Stimulated activated CD4-positive, alpha-beta T cell treated with anti-CD3 and anti-CD28 coated beads, Interleukin-15, amount 100 ng/mL, for 24 hours (primary cell): ENCODE results near the gene MRPL53.

ENCODE experiments used
- DNase-seq: peaks from one replicate; pipeline ENCODE4 v3.0.0-alpha.2; 2020

MRPL53 gene

DNA sequence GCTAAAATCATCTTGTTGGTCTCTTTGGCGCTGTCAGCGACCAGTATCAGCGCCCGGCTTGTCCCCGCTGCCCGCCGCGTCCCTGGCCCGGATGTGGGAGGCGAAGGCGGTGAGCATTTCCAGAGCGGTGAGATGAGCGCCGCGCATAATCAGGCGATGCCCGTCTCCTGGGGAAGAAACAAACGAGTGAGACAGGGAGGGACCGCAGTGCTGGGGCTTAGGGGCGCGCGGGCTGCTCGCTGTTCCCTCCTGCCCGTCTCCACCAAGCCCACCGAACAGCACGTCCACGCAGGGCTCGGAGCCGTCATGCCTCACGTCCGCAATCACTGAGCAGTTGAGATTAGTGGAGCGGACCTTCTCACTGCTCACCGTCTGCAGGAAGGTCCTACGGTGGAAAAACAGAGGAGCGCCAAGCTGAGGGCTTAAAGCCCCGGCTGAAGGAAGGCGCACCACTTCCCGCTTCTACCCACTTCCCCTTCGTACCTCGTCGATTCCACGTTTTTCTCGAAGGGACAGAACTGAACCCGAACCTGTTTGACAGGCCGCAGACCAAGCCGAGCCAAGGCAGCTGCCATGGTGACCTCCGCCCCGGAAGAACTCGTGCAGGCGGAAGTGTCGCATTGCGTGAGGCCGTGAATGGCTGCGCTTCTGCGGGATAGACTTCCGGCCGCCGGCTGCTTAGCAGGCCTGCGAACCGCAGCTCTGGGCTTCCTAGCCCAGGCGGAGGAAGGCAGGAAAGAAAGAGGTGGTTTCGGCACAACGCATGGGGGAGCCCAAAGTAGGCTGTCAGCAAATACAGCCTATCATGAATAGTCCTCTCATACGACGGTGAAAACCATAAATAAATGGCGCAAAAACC is at the start of gene MRPL53:
MRPL53 (minus strand) TSS at position 595 of the 859 bp plus-strand sequence; CDS start at position 575, 20 bp downstream.
- DNase-seq = peak; percentile 97

DNA sequence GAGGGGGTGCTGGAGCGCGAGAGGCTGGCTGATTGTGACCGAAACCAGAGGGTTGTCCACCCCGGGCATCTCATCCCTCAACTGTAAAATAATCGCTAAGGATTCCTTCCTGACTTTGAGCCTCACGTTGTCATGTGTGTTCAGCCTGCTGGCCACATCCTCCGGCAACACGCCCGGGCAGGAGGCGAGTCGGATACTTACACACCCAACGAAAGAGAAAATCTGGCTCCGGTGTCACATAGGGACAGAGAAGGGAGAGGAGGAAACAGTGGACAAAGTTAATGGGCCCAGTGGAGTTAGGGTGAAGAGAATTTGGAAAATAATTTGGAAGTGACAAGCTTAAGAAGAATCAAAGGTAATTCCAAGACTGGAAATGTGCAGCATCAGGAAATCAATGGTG is 44.2 kb upstream of the MRPL53 start:
- DNase-seq = no peak

DNA sequence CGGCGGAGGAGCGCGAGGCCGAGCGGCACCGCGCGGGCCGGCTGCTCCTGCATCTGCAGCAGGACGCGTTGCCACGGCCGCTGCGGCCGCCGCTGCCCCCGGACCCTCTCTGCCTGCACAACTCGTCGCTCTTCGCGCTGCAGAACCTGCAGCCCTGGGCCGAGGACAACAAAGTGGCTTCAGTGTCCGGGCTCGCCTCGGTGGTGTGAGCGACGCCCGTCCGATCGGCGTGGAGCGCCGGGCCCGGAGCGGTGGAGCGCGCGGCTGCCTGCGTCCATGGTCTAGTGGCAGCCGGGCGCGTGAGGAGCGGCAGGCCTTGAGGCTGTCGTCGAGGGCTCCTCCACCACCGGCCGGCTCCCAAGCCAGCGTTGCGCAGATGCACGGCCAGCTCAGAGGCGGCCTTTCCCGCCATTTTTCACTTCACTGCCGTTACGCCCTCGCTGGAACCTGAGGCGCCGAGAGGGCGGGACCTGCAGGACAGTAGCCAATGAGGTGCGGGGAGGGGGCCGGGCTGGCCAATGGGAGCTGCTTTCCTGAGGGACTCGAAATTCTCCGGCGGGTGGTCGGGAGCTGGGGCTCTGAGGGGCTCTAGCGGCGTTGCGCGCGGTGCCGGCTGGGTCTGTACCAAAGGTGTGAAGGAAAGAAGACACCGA is 43.6 kb upstream of the MRPL53 start:
- DNase-seq = peak; percentile 84

DNA sequence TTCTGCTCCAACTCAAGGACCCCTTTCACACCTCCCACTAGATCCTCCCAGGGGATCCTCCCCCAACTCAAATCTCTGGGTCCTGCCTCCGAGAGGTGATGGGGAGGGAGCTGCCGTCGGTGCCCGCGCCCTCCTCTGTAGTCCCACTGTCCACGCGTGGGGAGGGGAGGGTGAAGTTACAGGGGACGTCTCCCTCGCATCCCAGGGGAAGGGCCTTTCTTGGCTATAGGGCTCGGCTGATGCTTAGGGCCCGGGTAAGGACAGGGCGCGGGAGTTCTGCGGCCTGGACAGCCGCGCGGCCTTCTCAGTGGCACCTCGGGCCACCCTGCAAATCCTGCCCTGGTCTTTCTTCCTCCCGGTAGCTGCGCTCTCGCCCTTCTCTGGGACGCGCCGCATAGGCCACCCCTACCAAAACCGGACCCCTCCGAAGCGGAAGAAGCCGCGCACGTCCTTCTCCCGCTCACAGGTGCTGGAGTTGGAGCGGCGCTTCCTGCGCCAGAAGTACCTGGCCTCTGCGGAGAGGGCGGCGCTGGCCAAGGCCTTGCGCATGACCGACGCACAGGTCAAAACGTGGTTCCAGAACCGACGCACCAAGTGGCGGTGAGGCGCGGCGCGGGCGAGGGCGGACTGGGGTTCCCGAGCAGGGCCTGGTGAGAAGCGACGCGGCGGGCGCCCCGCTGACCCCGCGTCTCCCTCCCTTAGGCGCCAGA is 42.9 kb upstream of the MRPL53 start:
- DNase-seq = peak; percentile 37

DNA sequence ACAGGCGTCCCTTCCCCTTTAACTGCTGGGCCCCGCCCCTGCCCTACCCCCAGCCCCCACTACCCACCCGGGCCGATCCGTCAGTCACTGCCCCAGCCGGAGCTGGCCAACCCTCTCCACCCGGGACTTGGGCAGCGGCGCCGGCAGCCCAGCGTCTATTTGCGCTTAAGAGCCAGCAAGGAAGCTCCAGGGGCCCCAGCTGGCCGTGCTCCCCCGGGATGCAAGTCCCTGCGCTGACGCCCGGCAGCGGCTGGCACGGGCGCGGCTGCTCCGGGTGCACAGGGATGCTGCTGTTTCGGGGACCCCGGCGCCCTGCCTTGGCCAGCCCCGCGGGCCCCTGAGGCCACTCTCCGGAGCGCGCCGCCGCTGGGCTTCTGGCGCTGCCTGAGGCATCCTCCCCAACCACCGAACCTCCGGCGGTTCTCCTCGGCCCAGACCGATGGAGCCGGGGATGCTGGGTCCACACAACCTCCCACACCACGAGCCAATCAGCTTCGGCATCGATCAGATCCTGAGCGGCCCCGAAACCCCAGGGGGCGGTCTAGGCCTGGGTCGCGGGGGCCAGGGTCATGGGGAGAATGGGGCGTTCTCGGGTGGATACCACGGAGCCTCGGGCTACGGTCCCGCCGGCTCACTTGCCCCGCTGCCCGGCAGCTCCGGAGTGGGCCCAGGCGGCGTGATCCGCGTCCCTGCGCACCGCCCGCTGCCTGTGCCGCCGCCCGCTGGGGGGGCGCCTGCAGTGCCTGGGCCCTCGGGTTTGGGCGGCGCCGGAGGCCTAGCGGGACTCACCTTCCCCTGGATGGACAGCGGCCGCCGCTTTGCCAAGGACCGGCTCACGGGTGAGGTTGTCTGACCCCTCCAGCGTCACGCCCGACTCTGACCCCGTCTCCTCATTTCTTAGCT is 42.1 kb upstream of the MRPL53 start, which contains the start of gene TLX2:
TLX2 (plus strand) TSS at position 83 of the 903 bp plus-strand sequence; CDS start at position 440, 357 bp downstream.
- peak; percentile 32 for DNase-seq

DNA sequence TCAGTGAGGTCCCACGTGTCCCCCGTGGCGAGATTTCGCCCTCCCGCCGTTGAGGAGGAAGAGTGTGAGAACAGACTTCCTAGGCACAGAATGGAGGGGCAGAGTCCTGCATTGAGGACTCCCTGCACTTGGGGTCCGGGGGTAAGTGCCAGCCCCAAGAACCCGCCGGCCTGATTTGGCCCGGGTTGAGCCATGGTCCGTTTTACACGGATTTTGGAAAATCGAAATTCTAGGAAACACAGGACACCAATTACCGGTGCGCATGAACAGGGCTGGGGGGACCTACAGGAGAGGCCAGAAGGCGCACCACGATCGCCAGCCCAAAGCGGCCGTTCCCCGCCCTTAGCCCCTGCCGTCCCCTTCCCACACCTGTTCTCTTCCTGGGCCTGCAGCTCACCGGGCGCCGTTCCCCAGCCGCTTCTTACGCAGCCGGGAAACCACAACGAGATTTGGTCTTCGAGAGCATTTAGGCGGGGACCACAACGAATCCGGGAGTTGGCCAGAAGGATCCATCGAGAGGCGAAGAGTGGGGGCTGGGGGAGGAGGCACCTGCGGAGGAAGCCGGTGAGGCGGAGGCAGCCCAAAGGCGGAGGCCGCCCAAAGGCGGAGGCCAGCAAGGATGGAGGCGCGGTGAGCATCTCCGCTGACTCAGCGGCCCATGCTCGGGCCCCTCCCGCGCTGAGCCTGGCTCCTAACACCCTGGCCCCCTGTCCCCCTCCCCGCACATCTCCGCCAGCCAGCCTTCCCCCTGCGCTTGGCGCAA is 41.3 kb upstream of the MRPL53 start:
- peak; percentile 50 for DNase-seq

DNA sequence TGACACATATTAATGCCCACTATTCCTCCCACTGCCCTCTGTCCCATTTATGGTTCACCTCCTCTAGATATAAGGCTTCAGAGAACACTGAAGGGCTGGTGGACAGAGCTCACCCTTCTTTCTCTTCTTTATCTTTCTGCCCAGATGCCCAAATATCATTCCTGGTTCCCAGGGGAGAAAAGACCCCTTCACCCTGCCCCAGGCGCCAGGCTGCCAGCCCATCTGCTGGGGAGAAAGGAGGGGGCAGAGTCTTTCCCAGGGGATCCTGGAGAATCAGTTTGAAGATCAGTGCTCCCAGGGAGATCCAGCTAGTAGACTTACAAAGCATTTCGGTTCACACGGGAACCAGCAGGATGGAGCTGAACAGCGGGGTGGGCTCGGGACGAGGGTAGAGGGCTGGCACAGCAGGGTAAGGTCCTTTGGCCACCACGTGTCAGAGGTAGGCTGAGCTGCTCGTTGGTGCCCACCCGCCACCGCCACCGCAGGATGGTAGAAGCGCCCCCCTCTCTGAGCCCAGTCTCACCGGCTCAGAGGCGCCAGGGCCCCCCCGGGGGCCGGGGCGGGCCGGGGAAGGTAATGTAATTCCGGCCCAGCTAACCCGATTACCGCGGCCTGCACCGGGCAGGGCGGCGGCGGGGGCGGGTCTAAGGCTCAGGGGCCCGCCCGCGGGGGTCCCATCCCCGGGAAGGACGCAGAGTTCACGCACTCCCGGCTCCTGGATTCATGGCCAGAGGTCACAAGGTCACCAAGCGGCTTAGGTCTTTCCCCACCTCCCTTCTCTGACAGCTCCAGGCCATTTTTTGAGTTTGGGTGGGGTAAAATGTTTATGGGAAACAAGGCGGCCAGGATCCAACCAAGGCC is 40.5 kb upstream of the MRPL53 start:
- no peak for DNase-seq

DNA sequence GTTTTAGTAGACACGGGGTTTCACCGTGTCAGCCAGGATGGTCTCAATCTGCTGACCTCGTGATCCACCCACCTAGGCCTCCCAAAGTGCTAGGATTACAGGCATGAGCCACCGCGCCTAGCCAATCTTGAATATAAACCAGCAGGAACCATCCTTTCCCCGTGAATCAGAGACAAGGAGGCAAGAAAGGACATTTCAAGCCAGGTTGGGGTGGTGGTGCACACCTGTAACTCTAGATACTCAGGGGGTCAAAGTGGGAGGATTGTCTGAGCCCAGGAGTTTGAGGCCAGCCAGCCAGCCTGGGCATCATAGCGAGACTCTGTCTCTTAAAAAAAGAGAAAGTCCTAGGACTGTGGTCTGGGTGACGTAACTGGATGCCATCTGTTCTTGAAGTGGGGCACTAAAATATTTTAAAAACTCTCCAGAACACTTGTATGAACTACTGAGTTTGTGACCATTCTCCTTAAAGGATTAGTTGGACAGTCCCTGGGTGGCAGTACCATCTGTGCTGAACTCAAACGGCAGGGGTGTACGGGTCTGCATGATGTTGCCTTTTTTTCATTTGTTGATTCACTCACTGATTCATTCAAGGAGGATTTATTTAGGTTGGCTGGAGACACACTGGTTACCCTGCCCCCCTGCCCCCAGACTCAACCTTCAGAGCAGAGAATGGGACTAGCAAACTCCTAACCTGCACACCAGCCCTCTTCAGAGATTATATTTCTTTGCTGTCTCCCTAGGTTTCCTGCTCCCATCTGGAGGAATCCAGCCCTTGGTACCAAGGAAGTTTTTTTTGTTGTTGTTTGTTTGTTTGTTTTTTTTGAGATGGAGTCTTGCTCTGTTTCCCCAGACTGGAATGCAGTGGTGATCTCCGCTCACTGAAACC is 38.9 kb upstream of the MRPL53 start:
- DNase-seq = no peak

DNA sequence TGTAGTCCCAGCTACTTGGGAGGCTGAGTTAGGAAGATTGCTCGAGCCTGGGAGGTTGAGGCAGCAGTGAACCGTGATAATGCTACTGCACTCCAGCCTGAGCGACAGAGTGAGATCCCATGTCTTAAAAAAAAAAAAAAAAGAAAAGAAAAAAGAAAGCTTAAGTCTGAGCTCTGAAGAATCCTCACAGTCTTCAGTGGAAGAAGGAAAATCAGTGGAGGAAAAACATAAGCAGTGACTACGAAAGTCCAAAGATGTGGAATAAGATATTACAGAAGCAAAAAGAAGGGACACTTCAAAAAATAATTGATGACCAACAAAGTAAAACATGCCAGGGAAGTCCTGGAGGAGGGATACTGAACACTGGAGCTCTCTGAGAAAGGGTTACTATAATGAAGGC is 37.8 kb upstream of the MRPL53 start:
- DNase-seq = no peak

DNA sequence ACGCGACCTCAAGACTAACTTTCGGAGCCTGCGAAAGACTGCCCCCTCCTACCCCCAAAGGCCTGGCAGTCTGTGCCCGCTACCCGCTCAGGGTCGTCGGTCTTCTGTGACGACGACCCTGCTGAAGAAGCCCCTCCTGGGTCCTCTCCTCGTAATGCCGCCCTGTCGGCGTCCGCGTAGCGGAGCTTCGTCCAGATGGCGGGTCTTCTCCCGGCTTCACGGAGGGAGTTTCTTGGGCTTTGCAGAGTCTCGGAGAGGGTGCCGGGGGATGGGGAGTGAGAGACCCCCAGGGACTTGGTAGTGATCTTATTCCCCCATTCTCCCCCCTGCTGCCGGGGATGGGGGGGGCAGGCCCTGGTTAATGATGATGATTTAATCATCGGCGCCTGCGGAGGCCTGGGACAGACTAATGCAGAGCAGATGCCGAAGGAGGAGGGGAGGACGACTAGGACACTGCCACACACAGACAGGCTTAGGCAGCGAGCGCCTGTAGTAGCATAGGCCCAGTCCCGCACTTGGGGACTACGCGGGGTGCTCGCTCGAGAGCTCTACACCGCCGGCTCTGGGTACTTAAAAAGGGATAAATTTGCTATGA is 35.5 kb upstream of the MRPL53 start:
- DNase-seq = peak; percentile 25

DNA sequence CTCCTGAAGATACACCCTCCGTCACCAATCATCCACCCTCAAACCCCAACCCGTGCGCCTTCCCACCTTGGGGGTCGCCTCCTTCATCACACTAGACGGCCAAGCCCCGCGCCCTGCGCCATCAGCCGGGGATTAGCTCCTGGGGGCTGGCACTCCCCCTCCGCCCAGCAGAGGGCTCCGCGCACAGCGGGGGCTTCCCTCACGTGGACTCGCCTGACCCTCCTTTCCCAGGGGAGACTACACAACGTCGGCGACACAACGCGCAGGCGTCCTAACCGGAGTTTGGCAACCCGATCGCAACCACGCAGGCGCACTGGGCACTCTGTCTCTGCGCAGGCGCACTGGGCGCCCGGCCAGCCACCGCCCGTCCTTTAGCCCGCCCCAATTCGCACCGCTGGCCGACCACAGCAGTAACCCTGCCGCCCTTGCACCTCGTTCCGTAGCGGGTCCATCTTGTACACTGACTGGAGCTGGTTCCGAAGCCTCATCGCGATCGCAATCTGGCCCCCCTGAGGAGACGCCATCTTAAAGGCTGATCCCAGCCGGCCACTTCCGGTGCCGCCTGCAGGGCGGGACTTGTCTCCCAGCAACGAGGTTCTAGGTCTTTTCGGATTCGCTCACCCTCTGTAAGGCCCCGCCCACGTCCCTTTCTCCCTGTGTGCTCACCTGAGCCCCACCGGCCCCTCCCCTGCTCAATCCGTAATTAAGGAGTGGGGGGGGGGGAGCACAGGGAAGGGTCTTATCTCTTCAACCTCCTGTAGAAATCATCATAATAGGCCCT is 34.9 kb upstream of the MRPL53 start, which contains the start of gene PCGF1:
PCGF1 (minus strand) TSS at position 551 of the 781 bp plus-strand sequence; CDS start at position 524, 27 bp downstream.
- peak; percentile 100 for DNase-seq

DNA sequence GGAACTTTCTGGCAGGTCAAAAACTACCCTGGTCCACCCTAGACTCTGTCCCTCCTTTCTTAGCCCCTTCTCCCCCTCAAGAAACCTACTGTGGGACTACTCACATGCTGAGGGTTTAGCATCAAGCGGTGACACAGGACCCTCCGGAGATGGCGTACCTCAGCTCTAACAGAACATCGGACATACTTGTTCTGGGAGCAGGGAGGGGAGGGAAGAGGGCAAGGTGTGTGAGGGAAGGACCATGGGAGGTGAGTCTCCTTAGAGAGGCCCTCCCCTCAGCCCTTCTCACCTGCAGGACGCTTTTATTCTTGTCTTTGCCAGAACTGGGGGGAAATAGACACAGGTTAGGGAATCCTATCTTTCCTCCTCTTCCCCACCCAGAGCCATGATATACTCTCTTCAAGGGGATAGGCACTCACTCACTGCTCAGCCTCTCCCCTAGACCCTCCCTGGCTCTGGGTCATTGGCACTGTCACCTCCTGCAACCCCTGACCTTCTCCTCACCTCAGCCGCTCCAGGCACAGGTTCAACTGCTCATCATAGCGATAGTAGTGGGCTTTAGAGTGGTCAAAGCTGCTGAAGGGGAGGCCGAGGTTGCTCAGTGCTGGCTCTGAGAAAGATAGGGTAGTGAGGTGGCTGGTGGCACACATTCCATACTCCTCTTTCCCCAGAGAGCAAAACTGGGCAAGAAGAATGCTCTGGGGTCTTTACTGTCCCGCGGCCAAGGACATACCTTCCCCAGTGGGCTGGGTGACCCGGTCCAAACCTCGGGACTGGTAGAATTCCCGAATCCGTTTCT is 33.2 kb upstream of the MRPL53 start:
- no peak for DNase-seq

DNA sequence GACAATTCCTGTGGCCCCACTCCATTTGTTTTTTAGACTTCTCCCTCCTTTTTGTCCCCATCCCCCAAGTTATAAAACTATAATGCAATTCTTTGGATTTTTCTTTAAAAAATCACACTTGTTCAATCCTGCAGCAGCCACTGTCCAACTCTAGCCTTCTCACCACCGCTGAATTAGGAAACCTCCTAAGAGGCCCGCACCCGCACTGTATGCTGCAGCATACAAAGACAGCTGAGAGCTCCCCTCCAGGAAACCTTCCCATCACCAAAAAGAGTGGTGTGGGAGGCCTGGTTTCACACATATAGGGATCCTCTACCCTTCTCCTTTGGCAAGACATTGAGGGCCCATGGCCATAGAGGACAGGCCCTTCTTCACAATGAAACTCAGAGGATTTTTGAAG is 32.1 kb upstream of the MRPL53 start:
- DNase-seq = no peak

DNA sequence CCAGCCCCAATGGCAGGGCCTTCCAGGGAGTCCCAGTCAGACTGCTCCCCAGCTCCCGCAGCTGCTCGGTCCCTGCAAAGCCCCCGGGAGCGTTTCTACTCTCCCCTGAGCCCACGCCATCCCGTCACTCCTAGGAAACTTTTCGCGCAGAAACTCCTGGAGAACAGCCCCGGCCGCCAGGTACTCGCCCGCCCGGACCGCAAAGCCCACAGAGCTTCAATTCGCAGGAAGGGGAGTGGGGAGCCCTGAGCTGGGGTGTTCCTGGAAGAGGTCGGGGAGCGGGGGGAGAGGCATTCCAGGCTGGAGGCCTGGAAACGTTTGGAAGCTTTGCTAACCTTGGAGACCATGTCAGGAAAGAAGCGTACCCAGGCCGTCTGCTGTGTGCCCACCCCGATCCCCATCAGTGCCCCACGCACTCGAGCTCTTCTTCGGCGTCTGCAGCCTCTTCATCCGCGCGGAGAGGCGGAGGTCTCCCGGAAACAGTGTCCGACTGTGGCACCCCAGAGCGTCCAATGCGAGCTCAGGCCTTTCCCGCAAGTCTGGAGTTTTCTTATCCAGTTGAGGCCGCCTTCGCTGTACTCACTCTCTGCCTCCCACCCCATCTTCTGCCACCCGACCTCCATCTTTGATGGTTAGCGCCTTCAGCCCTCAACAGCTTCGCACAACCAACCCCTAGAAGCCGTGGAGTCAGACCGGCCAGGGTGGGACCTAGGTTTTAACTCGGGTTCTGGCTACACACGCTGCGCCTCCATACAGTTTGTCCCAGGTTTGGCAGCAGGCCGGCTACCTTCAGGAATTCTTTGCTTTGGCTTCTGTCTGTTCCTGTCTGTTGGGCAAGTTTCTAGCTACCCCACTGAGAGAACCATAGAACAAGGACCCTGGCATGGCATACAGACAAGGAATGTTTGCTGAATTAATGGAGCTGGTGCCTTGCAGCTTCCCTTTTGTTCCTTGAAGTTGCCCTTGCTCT is 31.3 kb upstream of the MRPL53 start:
- no peak for DNase-seq

DNA sequence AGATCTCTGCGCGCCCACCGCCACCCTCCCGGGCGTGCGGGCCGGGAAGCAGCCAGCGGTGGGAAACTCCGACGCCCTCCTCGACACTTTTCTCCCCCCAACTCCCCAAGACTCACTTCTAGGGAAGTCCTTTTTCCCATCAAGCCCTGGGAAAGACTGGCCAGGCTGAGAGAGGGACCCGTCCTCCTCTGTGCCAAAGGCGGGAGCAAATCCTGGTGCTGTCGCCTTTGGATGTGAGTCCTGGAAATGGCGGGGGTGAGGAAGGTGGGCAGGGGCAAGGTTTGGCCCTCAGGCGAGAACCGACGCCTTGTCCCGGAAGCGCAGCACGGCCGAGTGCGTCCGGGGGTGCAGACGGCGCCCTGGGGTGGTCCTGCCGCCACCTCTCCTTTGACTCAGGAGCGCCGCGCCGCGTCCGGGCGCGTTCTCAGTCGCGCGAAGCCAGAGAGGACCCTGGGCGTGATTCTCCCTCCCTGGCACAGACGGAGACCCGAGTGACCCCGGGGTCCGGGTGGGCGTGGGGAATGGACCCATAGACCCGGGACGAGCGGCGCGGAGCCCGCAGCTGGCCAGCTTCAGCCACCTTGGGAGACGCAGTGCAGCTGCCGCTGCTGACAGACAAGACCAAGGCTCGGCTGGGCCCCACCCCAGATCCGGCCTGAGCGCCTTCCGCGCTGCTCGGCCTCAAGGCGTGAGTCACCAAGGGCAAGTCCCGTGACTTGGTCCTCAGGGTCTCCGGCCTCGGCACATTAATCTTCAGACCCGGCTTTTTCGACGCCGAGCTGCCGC is 30.4 kb upstream of the MRPL53 start:
- DNase-seq = peak; percentile 74
